GM23338 (cell line): Measurements from ENCODE around the gene ACY1. TPM values are rescaled to one million over a fixed set of nuclear protein-coding genes. Genes with fewer than 3 reads are reported as not detected.
"Not testable (repeated sequence)": the region's sequence is repeated elsewhere in the genome, so short reads cannot be mapped to it uniquely, and the experiment has no call there.

Experiments
- ATAC-seq: fragments of 200-7000 bp; cut with Tn5 transposase; 3 replicates; pipeline ENCODE4 v1.9.1; 2020
- DNase-seq: peaks from one replicate; pipeline ENCODE4 v3.0.0-alpha.2; 2015; ENCODE audit warnings: low spot score
- H2AFZ ChIP-seq: fragments of 200-600 bp; sonication (generic); 2 replicates; pipeline ENCODE4 v1.8.0; 2016; ENCODE audit warnings: antibody characterized with exemption, mild to moderate bottlenecking, moderate library complexity
- H3F3A ChIP-seq: fragments of 200-600 bp; sonication (generic); replicated peaks from 2 replicates; pipeline ENCODE4 v1.8.0; 2017; ENCODE audit warnings: antibody characterized with exemption, mixed run types, low read depth
- H3K27ac ChIP-seq: fragments of 200-600 bp; sonication (generic); 2 replicates; pipeline ENCODE4 v1.6.1; 2016; ENCODE audit warnings: low read depth
- H3K27me3 ChIP-seq: fragments of 200-600 bp; sonication (generic); 2 replicates; pipeline ENCODE4 v1.8.0; 2016; ENCODE audit warnings: mild to moderate bottlenecking, mixed run types, moderate library complexity; ENCODE audit not compliant: insufficient read depth
- H3K36me3 ChIP-seq: fragments of 200-600 bp; sonication (generic); 2 replicates; pipeline ENCODE4 v1.8.0; 2016; ENCODE audit warnings: mild to moderate bottlenecking; ENCODE audit not compliant: insufficient read depth
- H3K4me1 ChIP-seq: fragments of 200-600 bp; sonication (generic); 2 replicates; pipeline ENCODE4 v1.8.0; 2016; ENCODE audit warnings: mild to moderate bottlenecking, moderate library complexity; ENCODE audit not compliant: insufficient read depth
- H3K4me2 ChIP-seq: fragments of 200-600 bp; sonication (generic); 2 replicates; pipeline ENCODE4 v1.7.1; 2017; ENCODE audit warnings: mixed run types
- H3K4me3 ChIP-seq: fragments of 200-600 bp; sonication (generic); 2 replicates; pipeline ENCODE4 v1.6.1; 2016; ENCODE audit warnings: mixed run types
- H3K79me2 ChIP-seq: fragments of 200-600 bp; sonication (generic); replicated peaks from 2 replicates; pipeline ENCODE4 v1.8.0; 2017; ENCODE audit warnings: mild to moderate bottlenecking; ENCODE audit not compliant: insufficient read depth
- H3K9me2 ChIP-seq: fragments of 200-600 bp; sonication (generic); 2 replicates; pipeline ENCODE4 v1.8.0; 2017; ENCODE audit not compliant: insufficient read depth
- H4K20me1 ChIP-seq: fragments of 200-600 bp; sonication (generic); replicated peaks from 2 replicates; pipeline ENCODE4 v1.8.0; 2017; ENCODE audit warnings: mild to moderate bottlenecking; ENCODE audit not compliant: insufficient read depth
- H3K27ac Mint-ChIP-seq: 2 replicates; pipeline ENCODE4 v1.8.0; 2020; ENCODE audit warnings: inconsistent platforms, mild to moderate bottlenecking, moderate library complexity, mixed read lengths
- H3K27me3 Mint-ChIP-seq: 3 replicates; pipeline ENCODE4 v1.8.0; 2022; ENCODE audit warnings: low read depth, mild to moderate bottlenecking, moderate library complexity, mixed read lengths, inconsistent platforms; ENCODE audit not compliant: insufficient read depth, poor library complexity
- H3K36me3 Mint-ChIP-seq: 3 replicates; pipeline ENCODE4 v1.8.0; 2021; ENCODE audit warnings: low read depth, mild to moderate bottlenecking, inconsistent platforms, moderate library complexity, mixed read lengths
- H3K4me1 Mint-ChIP-seq: 3 replicates; pipeline ENCODE4 v1.8.0; 2020; ENCODE audit warnings: mild to moderate bottlenecking, inconsistent platforms, mixed read lengths
- H3K4me3 Mint-ChIP-seq: 3 replicates; pipeline ENCODE4 v1.8.0; 2021; ENCODE audit warnings: moderate library complexity, mild to moderate bottlenecking, inconsistent platforms, mixed read lengths
- H3K9me3 Mint-ChIP-seq: 3 replicates; pipeline ENCODE4 v1.8.0; 2020; ENCODE audit warnings: moderate library complexity, mild to moderate bottlenecking, inconsistent platforms, mixed read lengths
- CREB1 ChIP-seq: fragments of 250-450 bp; sonication (Bioruptor Pico); IDR thresholded peaks from 2 replicates; pipeline ENCODE4 v1.5.0; 2020; ENCODE audit warnings: low read depth, mild to moderate bottlenecking, moderate library complexity
- ETS1 ChIP-seq: IDR thresholded peaks from 2 replicates; pipeline ENCODE4 v1.6.1; 2016; ENCODE audit warnings: antibody characterized with exemption
- JUNB ChIP-seq: IDR thresholded peaks from one replicate; pipeline ENCODE4 v1.6.1; 2016; ENCODE audit warnings: antibody characterized with exemption; ENCODE audit not compliant: unreplicated experiment
- POLR2AphosphoS5 ChIP-seq: IDR thresholded peaks from 2 replicates; pipeline ENCODE4 v1.6.1; 2016; ENCODE audit warnings: antibody characterized with exemption, low read depth
- STAT1 ChIP-seq: IDR thresholded peaks from one replicate; pipeline ENCODE4 v1.6.1; 2016; ENCODE audit warnings: antibody characterized with exemption; ENCODE audit not compliant: unreplicated experiment
- polyA plus RNA-seq: library from polyadenylated mRNA; unstranded; fragments of >200 nt; fragmentation: Nextera tagmentation; extraction: Ambion mirVana; gene quantifications from 2 replicates; pipeline ENCODE4 v1.2.1, GENCODE V29; 2016
- total RNA-seq: library from RNA; depleted of rRNA; stranded (reverse); fragments of >200 nt; shearing (Covaris generic); gene quantifications from 2 replicates; pipeline ENCODE4 v1.2.3, GENCODE V29; 2014
- TF ChIP-seq, protein P1 (sequence below), 2 experiments: fragments of 200-600 bp in 1 of 2; sonication (generic) in 1 of 2; conservative IDR thresholded peaks; 2 replicates each; pipeline versions ENCODE4 v1.5.1 to v1.6.1; 2016 to 2017; ENCODE audit warnings: antibody characterized with exemption in 2 of 2, low read depth in 2 of 2, mild to moderate bottlenecking in 2 of 2, moderate library complexity in 1 of 2
- TF ChIP-seq, protein P2 (sequence below): IDR thresholded peaks from one replicate; pipeline ENCODE4 v1.6.1; 2018; ENCODE audit warnings: antibody characterized with exemption; ENCODE audit not compliant: unreplicated experiment

The ACY1 gene
- total and polyA plus RNA-seq, 2 experiments from 2014 or later, result 38.4 to 62.8 TPM

DNA sequence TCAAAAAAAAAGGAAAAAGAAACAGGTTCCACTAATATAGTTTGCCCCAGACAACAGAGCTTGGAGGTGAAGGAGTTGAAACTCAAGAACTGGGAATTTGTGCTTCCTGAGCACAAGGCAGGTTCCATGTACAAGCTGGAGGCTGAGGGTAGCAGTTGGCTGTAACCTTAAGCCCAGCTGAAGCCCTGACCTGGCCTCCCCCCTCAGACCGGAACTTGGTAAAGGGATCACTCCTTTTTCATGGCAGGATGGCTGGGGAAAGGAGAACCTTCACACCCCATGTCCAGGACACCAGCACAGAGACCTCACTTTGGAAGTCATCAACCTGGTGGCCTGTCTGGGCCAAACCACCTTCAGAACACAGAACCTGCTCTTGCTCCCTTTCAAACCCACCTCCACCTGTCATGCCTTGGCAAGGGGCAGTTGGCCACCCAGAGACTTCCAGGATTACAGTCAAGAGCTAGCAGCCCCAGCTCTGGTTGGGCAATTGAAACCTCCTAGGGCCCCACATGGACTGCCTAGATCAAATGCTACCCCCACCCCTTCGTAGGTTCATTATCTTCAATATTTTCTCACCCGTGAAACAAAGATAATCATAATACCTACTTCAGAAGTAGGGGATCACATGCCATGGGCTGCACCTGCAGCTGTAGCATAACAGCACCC is 8.8 kb downstream of the ACY1 start:
- peak overlapping the region; percentile 90 for H3K27ac ChIP-seq
- DNase-seq (no peak), ATAC-seq (no peak; the same call in 2 of the 3 replicates)
- peaks cover 40% of the 10 kb centered on the region for H3F3A ChIP-seq
- H3K4me1 Mint-ChIP-seq, result peaks cover 35% of the 10 kb centered on the region
- H3K36me3 ChIP-seq, result peaks cover 28% of the 10 kb centered on the region
- peaks cover 20% of the 10 kb centered on the region for H3K4me1 ChIP-seq
- peaks cover 4% of the 10 kb centered on the region; the same call in 1 of the 3 replicates for H3K9me3 Mint-ChIP-seq
- no peak overlapping the region for H3K4me3 ChIP-seq
- no peak for TF ChIP-seq JUNB
- TF ChIP-seq POLR2AphosphoS5, result peak; percentile 24; the same call in 1 of the 2 replicates
- peaks cover 53% of the 10 kb centered on the region for H3K36me3 Mint-ChIP-seq
- H3K9me2 ChIP-seq, result no peaks in the 10 kb centered on the region
- no peak overlapping the region for H2AFZ ChIP-seq
- H3K4me2 ChIP-seq, result no peak overlapping the region
- H3K79me2 ChIP-seq, result peaks cover 18% of the 10 kb centered on the region
- peak overlapping the region; percentile 21; the same call in 1 of the 3 replicates for H3K4me3 Mint-ChIP-seq
- peaks cover 25% of the 10 kb centered on the region for H3K27me3 Mint-ChIP-seq
- no peak overlapping the region; the same call in 1 of the 2 replicates for H3K27ac Mint-ChIP-seq
- H3K27me3 ChIP-seq, result no peaks in the 10 kb centered on the region
- peaks cover 12% of the 10 kb centered on the region for H4K20me1 ChIP-seq

DNA sequence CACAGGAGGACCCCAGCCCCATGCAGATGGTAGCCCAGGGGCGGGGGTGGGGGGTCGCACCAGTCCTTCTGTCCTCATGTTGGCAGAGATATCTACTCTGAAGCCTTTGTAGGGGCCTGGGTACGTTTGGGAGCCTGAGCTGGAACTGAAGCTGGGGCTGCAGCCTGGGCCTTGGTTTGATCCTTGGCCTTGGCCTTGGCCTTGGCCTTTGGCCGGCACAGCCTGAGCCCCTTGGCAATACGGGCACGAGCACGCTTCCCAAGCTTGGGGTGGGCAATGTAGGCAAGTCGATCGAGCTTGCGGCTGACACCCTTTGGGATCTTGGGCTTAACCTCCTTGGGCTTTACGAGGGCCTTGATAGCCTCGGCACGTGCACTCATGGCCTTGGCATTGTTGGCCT is 10.3 kb downstream of the ACY1 start:
- peaks cover 53% of the 10 kb centered on the region for H3K36me3 Mint-ChIP-seq
- Histone ChIP-seq H3K79me2 (peaks cover 18% of the 10 kb centered on the region), H3K4me1 (peaks cover 25% of the 10 kb centered on the region), H4K20me1 (peaks cover 12% of the 10 kb centered on the region), H3F3A (peaks cover 41% of the 10 kb centered on the region), H3K27ac (peak overlapping the region; percentile 92; the same call in 1 of the 2 replicates), H3K36me3 (peaks cover 28% of the 10 kb centered on the region)
- H2AFZ ChIP-seq, H3K9me2 ChIP-seq, ATAC-seq, DNase-seq, H3K9me3 Mint-ChIP-seq, H3K4me2 ChIP-seq, H3K27me3 ChIP-seq, H3K4me3 ChIP-seq: not testable (repeated sequence)
- peak overlapping the region; percentile 100 for H3K4me3 Mint-ChIP-seq
- H3K27ac Mint-ChIP-seq, result peak overlapping the region; percentile 100
- H3K27me3 Mint-ChIP-seq, result peaks cover 24% of the 10 kb centered on the region
- peaks cover 35% of the 10 kb centered on the region for H3K4me1 Mint-ChIP-seq

GRCh38 chr3:51994530-51994929 is 11.2 kb downstream of the ACY1 start:
- H3K4me2 ChIP-seq, result peak overlapping the region; percentile 100
- Mint-ChIP-seq H3K4me1 (peaks cover 29% of the 10 kb centered on the region), H3K27ac (peak overlapping the region; percentile 100), H3K4me3 (peak overlapping the region; percentile 100), H3K9me3 (peaks cover 4% of the 10 kb centered on the region; the same call in 1 of the 3 replicates), H3K36me3 (peaks cover 49% of the 10 kb centered on the region), H3K27me3 (peaks cover 24% of the 10 kb centered on the region)
- peaks cover 28% of the 10 kb centered on the region for H3K36me3 ChIP-seq
- H3K4me3 ChIP-seq, result peak overlapping the region; percentile 94
- no peaks in the 10 kb centered on the region for H3K9me2 ChIP-seq
- H3K4me1 ChIP-seq, result peaks cover 25% of the 10 kb centered on the region
- no peak overlapping the region for H2AFZ ChIP-seq
- peak overlapping the region; percentile 92 for H3K27ac ChIP-seq
- peaks cover 18% of the 10 kb centered on the region for H3K79me2 ChIP-seq
- ATAC-seq (no peak), DNase-seq (no peak)
- H4K20me1 ChIP-seq, result peaks cover 12% of the 10 kb centered on the region
- no peaks in the 10 kb centered on the region for H3K27me3 ChIP-seq
- H3F3A ChIP-seq, result peaks cover 43% of the 10 kb centered on the region
- no peak for TF ChIP-seq CREB1
- TF ChIP-seq STAT1, result no peak
- TF ChIP-seq, protein P1, sequence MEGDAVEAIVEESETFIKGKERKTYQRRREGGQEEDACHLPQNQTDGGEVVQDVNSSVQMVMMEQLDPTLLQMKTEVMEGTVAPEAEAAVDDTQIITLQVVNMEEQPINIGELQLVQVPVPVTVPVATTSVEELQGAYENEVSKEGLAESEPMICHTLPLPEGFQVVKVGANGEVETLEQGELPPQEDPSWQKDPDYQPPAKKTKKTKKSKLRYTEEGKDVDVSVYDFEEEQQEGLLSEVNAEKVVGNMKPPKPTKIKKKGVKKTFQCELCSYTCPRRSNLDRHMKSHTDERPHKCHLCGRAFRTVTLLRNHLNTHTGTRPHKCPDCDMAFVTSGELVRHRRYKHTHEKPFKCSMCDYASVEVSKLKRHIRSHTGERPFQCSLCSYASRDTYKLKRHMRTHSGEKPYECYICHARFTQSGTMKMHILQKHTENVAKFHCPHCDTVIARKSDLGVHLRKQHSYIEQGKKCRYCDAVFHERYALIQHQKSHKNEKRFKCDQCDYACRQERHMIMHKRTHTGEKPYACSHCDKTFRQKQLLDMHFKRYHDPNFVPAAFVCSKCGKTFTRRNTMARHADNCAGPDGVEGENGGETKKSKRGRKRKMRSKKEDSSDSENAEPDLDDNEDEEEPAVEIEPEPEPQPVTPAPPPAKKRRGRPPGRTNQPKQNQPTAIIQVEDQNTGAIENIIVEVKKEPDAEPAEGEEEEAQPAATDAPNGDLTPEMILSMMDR (conservative IDR thresholded peaks at IDR 0.05; ENCODE audit: low read depth in 2 of 2), result no peak
- TF ChIP-seq, protein P2, sequence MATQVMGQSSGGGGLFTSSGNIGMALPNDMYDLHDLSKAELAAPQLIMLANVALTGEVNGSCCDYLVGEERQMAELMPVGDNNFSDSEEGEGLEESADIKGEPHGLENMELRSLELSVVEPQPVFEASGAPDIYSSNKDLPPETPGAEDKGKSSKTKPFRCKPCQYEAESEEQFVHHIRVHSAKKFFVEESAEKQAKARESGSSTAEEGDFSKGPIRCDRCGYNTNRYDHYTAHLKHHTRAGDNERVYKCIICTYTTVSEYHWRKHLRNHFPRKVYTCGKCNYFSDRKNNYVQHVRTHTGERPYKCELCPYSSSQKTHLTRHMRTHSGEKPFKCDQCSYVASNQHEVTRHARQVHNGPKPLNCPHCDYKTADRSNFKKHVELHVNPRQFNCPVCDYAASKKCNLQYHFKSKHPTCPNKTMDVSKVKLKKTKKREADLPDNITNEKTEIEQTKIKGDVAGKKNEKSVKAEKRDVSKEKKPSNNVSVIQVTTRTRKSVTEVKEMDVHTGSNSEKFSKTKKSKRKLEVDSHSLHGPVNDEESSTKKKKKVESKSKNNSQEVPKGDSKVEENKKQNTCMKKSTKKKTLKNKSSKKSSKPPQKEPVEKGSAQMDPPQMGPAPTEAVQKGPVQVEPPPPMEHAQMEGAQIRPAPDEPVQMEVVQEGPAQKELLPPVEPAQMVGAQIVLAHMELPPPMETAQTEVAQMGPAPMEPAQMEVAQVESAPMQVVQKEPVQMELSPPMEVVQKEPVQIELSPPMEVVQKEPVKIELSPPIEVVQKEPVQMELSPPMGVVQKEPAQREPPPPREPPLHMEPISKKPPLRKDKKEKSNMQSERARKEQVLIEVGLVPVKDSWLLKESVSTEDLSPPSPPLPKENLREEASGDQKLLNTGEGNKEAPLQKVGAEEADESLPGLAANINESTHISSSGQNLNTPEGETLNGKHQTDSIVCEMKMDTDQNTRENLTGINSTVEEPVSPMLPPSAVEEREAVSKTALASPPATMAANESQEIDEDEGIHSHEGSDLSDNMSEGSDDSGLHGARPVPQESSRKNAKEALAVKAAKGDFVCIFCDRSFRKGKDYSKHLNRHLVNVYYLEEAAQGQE, result no peak
- TF ChIP-seq ETS1, result no peak
